ENCODE data around the gene POU3F1. TPM values are rescaled to one million over a fixed set of nuclear protein-coding genes. Genes with fewer than 3 reads are reported as not detected.

The POU3F1 gene
- total and polyA plus RNA-seq, 10 of the 15 experiments (the other 5 are each of a cell fraction or from before 2014, with no cell fraction given), result 0.04 to 0.53 (median 0.10) TPM; not detected in 3

GRCh38 chr1:38005195-38006007 is 41.2 kb downstream of the POU3F1 start, which contains the start of gene FHL3:
Gene FHL3, minus strand, starts transcription at chr1:38005514. Its CDS starts 6,102 bp downstream, at chr1:37999412.
- DNase-seq (ENCODE audit: low read depth, low spot score) (no peak), ATAC-seq (peak; percentile 52), FAIRE-seq (no peak)
- Histone ChIP-seq H3K9me3 (replicated peaks; ENCODE audit: control insufficient read depth, insufficient read depth, low read length) (no peaks in the 10 kb centered on the region), H3K4me3 (peak within 1 kb of the TSS; percentile 72), H3K4me2 (ENCODE audit: control insufficient read depth, insufficient read depth) (peak within 1 kb of the TSS; percentile 56), H3K4me1 (ENCODE audit: control insufficient read depth, insufficient read depth, low read length) (peaks cover 21% of the 10 kb centered on the region), H3K79me2 (ENCODE audit: control insufficient read depth, insufficient read depth, low read length) (peaks cover 18% of the 10 kb centered on the region), H4K20me1 (ENCODE audit: control insufficient read depth, insufficient read depth) (no peaks in the 10 kb centered on the region), H3K36me3 (ENCODE audit: control insufficient read depth in 2 of 2, insufficient read depth in 2 of 2, low read length in 1 of 2) (no peaks in the 10 kb centered on the region), H2AFZ (ENCODE audit: control insufficient read depth, low read depth, low read length) (peak within 1 kb of the TSS; percentile 57), H3K9ac (ENCODE audit: control insufficient read depth, insufficient read depth, low read length) (peak within 1 kb of the TSS; percentile 69), H3K27ac (ENCODE audit: control insufficient read depth, insufficient read depth) (peak within 1 kb of the TSS; percentile 4), H3K27me3 (replicated peaks in 1 of 2; ENCODE audit: control insufficient read depth in 2 of 2, insufficient read depth in 2 of 2, low read length in 1 of 2) (0 out of 4 replicates have a peak, but pooled peaks cover 0 to 2% of the 10 kb centered on the region in 2 experiments)
- SMC1A ChIA-PET (ENCODE audit: uncharacterized antibody, unreplicated experiment), result no interaction called here
- no TSS peak for BruUV-seq (replicated peaks)
- in situ Hi-C loops (cut with MboI) (no loop called here), intact Hi-C loops (cut with micrococcal nuclease; ENCODE audit: unreplicated experiment) (no loop called here)
- WGBS (ENCODE audit: insufficient coverage, insufficient replicate concordance, low lambda C conversion rate, missing lambda C conversion rate), result 18% methylated on average over 12 of the region's 83 CpGs
- RAD21 ChIA-PET (ENCODE audit: unreplicated experiment), result interaction anchor here (0.6 kb wide), 1 partner anchor 48 kb away, joined by 5 read pairs; no protein-coding TSS in a partner anchor
- POLR2A ChIA-PET, result no interaction called here
- CTCF ChIA-PET, result no interaction called here
- TF ChIP-seq RAD21 (IDR thresholded peaks at IDR 0.05; ENCODE audit: insufficient read depth, low read depth, low read length), result no peak
- TF ChIP-seq IKZF1 (conservative IDR thresholded peaks at IDR 0.05), result peak; percentile 53
- peak in 1 of 2 experiments; percentile 70; a peak in 1 of 3 replicates for TF ChIP-seq EGR1 (IDR thresholded peaks at IDR 0.05; ENCODE audit: borderline replicate concordance in 1 of 2, low read depth in 2 of 2, low read length in 2 of 2)
- TF ChIP-seq LARP7 (IDR thresholded peaks at IDR 0.05), result peak; percentile 57; the same call in 1 of the 2 replicates
- TF ChIP-seq POLR2A (IDR thresholded peaks at IDR 0.05; ENCODE audit: low read depth, low read length), result peak; percentile 79
- TF ChIP-seq, protein P1, sequence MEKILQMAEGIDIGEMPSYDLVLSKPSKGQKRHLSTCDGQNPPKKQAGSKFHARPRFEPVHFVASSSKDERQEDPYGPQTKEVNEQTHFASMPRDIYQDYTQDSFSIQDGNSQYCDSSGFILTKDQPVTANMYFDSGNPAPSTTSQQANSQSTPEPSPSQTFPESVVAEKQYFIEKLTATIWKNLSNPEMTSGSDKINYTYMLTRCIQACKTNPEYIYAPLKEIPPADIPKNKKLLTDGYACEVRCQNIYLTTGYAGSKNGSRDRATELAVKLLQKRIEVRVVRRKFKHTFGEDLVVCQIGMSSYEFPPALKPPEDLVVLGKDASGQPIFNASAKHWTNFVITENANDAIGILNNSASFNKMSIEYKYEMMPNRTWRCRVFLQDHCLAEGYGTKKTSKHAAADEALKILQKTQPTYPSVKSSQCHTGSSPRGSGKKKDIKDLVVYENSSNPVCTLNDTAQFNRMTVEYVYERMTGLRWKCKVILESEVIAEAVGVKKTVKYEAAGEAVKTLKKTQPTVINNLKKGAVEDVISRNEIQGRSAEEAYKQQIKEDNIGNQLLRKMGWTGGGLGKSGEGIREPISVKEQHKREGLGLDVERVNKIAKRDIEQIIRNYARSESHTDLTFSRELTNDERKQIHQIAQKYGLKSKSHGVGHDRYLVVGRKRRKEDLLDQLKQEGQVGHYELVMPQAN (conservative IDR thresholded peaks at IDR 0.05), result no peak
- peak in 1 of 2 experiments; percentile 26; a peak in 1 of 4 replicates for TF ChIP-seq BHLHE40 (IDR thresholded peaks at IDR 0.05; ENCODE audit: borderline replicate concordance in 1 of 2, low read depth in 2 of 2, low read length in 1 of 2)
- no peak for TF ChIP-seq CREB1 (IDR thresholded peaks at IDR 0.05; ENCODE audit: low read depth)
- TF ChIP-seq ETV6 (conservative IDR thresholded peaks at IDR 0.05 in 1 of 2, IDR thresholded peaks at IDR 0.05 in 1 of 2; ENCODE audit: borderline replicate concordance in 1 of 2, low read depth in 1 of 2), result no peak
- no peak for TF ChIP-seq SUZ12 (IDR thresholded peaks at IDR 0.05; ENCODE audit: unreplicated experiment)
- no peak for TF ChIP-seq HDGF (IDR thresholded peaks at IDR 0.05)
- TF ChIP-seq, protein P2, sequence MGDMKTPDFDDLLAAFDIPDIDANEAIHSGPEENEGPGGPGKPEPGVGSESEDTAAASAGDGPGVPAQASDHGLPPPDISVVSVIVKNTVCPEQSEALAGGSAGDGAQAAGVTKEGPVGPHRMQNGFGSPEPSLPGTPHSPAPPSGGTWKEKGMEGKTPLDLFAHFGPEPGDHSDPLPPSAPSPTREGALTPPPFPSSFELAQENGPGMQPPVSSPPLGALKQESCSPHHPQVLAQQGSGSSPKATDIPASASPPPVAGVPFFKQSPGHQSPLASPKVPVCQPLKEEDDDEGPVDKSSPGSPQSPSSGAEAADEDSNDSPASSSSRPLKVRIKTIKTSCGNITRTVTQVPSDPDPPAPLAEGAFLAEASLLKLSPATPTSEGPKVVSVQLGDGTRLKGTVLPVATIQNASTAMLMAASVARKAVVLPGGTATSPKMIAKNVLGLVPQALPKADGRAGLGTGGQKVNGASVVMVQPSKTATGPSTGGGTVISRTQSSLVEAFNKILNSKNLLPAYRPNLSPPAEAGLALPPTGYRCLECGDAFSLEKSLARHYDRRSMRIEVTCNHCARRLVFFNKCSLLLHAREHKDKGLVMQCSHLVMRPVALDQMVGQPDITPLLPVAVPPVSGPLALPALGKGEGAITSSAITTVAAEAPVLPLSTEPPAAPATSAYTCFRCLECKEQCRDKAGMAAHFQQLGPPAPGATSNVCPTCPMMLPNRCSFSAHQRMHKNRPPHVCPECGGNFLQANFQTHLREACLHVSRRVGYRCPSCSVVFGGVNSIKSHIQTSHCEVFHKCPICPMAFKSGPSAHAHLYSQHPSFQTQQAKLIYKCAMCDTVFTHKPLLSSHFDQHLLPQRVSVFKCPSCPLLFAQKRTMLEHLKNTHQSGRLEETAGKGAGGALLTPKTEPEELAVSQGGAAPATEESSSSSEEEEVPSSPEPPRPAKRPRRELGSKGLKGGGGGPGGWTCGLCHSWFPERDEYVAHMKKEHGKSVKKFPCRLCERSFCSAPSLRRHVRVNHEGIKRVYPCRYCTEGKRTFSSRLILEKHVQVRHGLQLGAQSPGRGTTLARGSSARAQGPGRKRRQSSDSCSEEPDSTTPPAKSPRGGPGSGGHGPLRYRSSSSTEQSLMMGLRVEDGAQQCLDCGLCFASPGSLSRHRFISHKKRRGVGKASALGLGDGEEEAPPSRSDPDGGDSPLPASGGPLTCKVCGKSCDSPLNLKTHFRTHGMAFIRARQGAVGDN (IDR thresholded peaks at IDR 0.05), result peak; percentile 20; the same call in 1 of the 2 replicates
- no peak for TF ChIP-seq DPF2 (IDR thresholded peaks at IDR 0.05)
- peak; percentile 59 for TF ChIP-seq NR2F1 (conservative IDR thresholded peaks at IDR 0.05)

Measured in GM12878 (cell line).